Measurements from ENCODE around the gene CKB.
A peak's percentile ranks its signal among the peaks of the same experiment; 100 is the strongest.

CKB gene

GRCh38 chr14:103522649-103523574 is at the start of gene CKB:
CKB (minus strand) TSS chr14:103522830; CDS start chr14:103522493, 337 bp downstream.
- peaks cover 20% of the 10 kb centered on the region for H3K36me3 ChIP-seq (ENCODE audit: control insufficient read depth, insufficient read depth, low read length)
- peak within 1 kb of the TSS; percentile 91 for H3K4me3 ChIP-seq (ENCODE audit: low read length)
- WGBS (ENCODE audit: insufficient coverage, insufficient read length) = no CpG with 5 or more reads among the region's 107 CpGs
- H3K27me3 ChIP-seq (ENCODE audit: control insufficient read depth, insufficient read depth, low read length) = peaks cover 4% of the 10 kb centered on the region; the same call in 1 of the 2 replicates
- peaks cover 10% of the 10 kb centered on the region; the same call in 1 of the 2 replicates for H3K4me1 ChIP-seq (ENCODE audit: control insufficient read depth, insufficient read depth, low read length)
- no peaks in the 10 kb centered on the region for H3K9me3 ChIP-seq (ENCODE audit: control insufficient read depth, insufficient read depth, low read length)
- no peak within 1 kb of the TSS for H3K27ac ChIP-seq (ENCODE audit: low read length)
- no peak for DNase-seq (ENCODE audit: low read depth, low spot score)

GRCh38 chr14:103569408-103569807 is 46.8 kb upstream of the CKB start:
- Histone ChIP-seq H3K9me3 (ENCODE audit: control insufficient read depth, insufficient read depth, low read length) (no peaks in the 10 kb centered on the region), H3K4me1 (ENCODE audit: control insufficient read depth, insufficient read depth, low read length) (peaks cover 1% of the 10 kb centered on the region; the same call in 1 of the 2 replicates), H3K36me3 (ENCODE audit: control insufficient read depth, insufficient read depth, low read length) (no peaks in the 10 kb centered on the region; the same call in none of the 2 replicates), H3K27me3 (ENCODE audit: control insufficient read depth, insufficient read depth, low read length) (no peaks in the 10 kb centered on the region), H3K27ac (ENCODE audit: low read length) (no peak overlapping the region), H3K4me3 (ENCODE audit: low read length) (no peak overlapping the region)
- DNase-seq (ENCODE audit: low read depth, low spot score) = no peak
- WGBS (ENCODE audit: insufficient coverage, insufficient read length) = no CpG with 5 or more reads among the region's 11 CpGs

GRCh38 chr14:103568952-103569351 is 46.3 kb upstream of the CKB start:
- no peak for DNase-seq (ENCODE audit: low read depth, low spot score)
- no peaks in the 10 kb centered on the region; the same call in 1 of the 2 replicates for H3K36me3 ChIP-seq (ENCODE audit: control insufficient read depth, insufficient read depth, low read length)
- no CpG with 5 or more reads among the region's 8 CpGs for WGBS (ENCODE audit: insufficient coverage, insufficient read length)
- H3K4me3 ChIP-seq (ENCODE audit: low read length) = no peak overlapping the region
- H3K9me3 ChIP-seq (ENCODE audit: control insufficient read depth, insufficient read depth, low read length) = no peaks in the 10 kb centered on the region
- no peak overlapping the region for H3K27ac ChIP-seq (ENCODE audit: low read length)
- peaks cover 1% of the 10 kb centered on the region; the same call in 1 of the 2 replicates for H3K4me1 ChIP-seq (ENCODE audit: control insufficient read depth, insufficient read depth, low read length)
- H3K27me3 ChIP-seq (ENCODE audit: control insufficient read depth, insufficient read depth, low read length) = no peaks in the 10 kb centered on the region

- no peaks in the 10 kb centered on the region for H3K9me3 ChIP-seq (ENCODE audit: control insufficient read depth, insufficient read depth, low read length)
- H3K4me3 ChIP-seq (ENCODE audit: low read length) = no peak overlapping the region; the same call in 1 of the 2 replicates
- no CpG with 5 or more reads among the region's 21 CpGs for WGBS (ENCODE audit: insufficient coverage, insufficient read length)
- peaks cover 1% of the 10 kb centered on the region; the same call in 1 of the 2 replicates for H3K4me1 ChIP-seq (ENCODE audit: control insufficient read depth, insufficient read depth, low read length)
- H3K27ac ChIP-seq (ENCODE audit: low read length) = no peak overlapping the region
- DNase-seq (ENCODE audit: low read depth, low spot score) = no peak
- no peaks in the 10 kb centered on the region for H3K27me3 ChIP-seq (ENCODE audit: control insufficient read depth, insufficient read depth, low read length)
- peaks cover 3% of the 10 kb centered on the region; the same call in 1 of the 2 replicates for H3K36me3 ChIP-seq (ENCODE audit: control insufficient read depth, insufficient read depth, low read length)
These were observed 41.3 kb upstream of the CKB start for GRCh38 chr14:103563844-103564505.

GRCh38 chr14:103563226-103563620 is 40.6 kb upstream of the CKB start:
- Histone ChIP-seq H3K9me3 (ENCODE audit: control insufficient read depth, insufficient read depth, low read length) (no peaks in the 10 kb centered on the region), H3K27ac (ENCODE audit: low read length) (no peak overlapping the region), H3K4me1 (ENCODE audit: control insufficient read depth, insufficient read depth, low read length) (no peaks in the 10 kb centered on the region), H3K36me3 (ENCODE audit: control insufficient read depth, insufficient read depth, low read length) (peaks cover 3% of the 10 kb centered on the region; the same call in 1 of the 2 replicates), H3K27me3 (ENCODE audit: control insufficient read depth, insufficient read depth, low read length) (no peaks in the 10 kb centered on the region), H3K4me3 (ENCODE audit: low read length) (peak overlapping the region; percentile 99)
- whole genome bisulfite sequencing (ENCODE audit: insufficient coverage, insufficient read length) = no CpG with 5 or more reads among the region's 22 CpGs
- no peak for DNase-seq (ENCODE audit: low read depth, low spot score)

- WGBS (ENCODE audit: insufficient coverage, insufficient read length) = no CpG with 5 or more reads among the region's 109 CpGs
- H3K27ac ChIP-seq (ENCODE audit: low read length) = no peak within 1 kb of the TSS
- no peaks in the 10 kb centered on the region for H3K4me1 ChIP-seq (ENCODE audit: control insufficient read depth, insufficient read depth, low read length)
- H3K4me3 ChIP-seq (ENCODE audit: low read length) = peak within 1 kb of the TSS; percentile 99
- no peaks in the 10 kb centered on the region for H3K27me3 ChIP-seq (ENCODE audit: control insufficient read depth, insufficient read depth, low read length)
- peaks cover 3% of the 10 kb centered on the region; the same call in 1 of the 2 replicates for H3K36me3 ChIP-seq (ENCODE audit: control insufficient read depth, insufficient read depth, low read length)
- DNase-seq (ENCODE audit: low read depth, low spot score) = peak; percentile 57
- H3K9me3 ChIP-seq (ENCODE audit: control insufficient read depth, insufficient read depth, low read length) = no peaks in the 10 kb centered on the region
These were observed 40.0 kb upstream of the CKB start, which contains the start of the genes BAG5 and COA8 for GRCh38 chr14:103562429-103563225. BAG5 (minus strand) TSS chr14:103562657; CDS start chr14:103561164, 1,493 bp downstream. COA8 (plus strand) TSS chr14:103562960; CDS start chr14:103563002, 42 bp downstream.

GRCh38 chr14:103562179-103562428 is 39.5 kb upstream of the CKB start:
- DNase-seq (ENCODE audit: low read depth, low spot score) = no peak
- no peaks in the 10 kb centered on the region for H3K4me1 ChIP-seq (ENCODE audit: control insufficient read depth, insufficient read depth, low read length)
- H3K36me3 ChIP-seq (ENCODE audit: control insufficient read depth, insufficient read depth, low read length) = peaks cover 3% of the 10 kb centered on the region; the same call in 1 of the 2 replicates
- no CpG with 5 or more reads among the region's 25 CpGs for WGBS (ENCODE audit: insufficient coverage, insufficient read length)
- no peak overlapping the region for H3K27ac ChIP-seq (ENCODE audit: low read length)
- H3K27me3 ChIP-seq (ENCODE audit: control insufficient read depth, insufficient read depth, low read length) = no peaks in the 10 kb centered on the region
- H3K4me3 ChIP-seq (ENCODE audit: low read length) = peak overlapping the region; percentile 99
- H3K9me3 ChIP-seq (ENCODE audit: control insufficient read depth, insufficient read depth, low read length) = no peaks in the 10 kb centered on the region

- Histone ChIP-seq H3K4me1 (ENCODE audit: control insufficient read depth, insufficient read depth, low read length) (no peaks in the 10 kb centered on the region), H3K27me3 (ENCODE audit: control insufficient read depth, insufficient read depth, low read length) (no peaks in the 10 kb centered on the region), H3K4me3 (ENCODE audit: low read length) (peak overlapping the region; percentile 99), H3K36me3 (ENCODE audit: control insufficient read depth, insufficient read depth, low read length) (peaks cover 3% of the 10 kb centered on the region; the same call in 1 of the 2 replicates), H3K9me3 (ENCODE audit: control insufficient read depth, insufficient read depth, low read length) (no peaks in the 10 kb centered on the region), H3K27ac (ENCODE audit: low read length) (no peak overlapping the region)
- no CpG with 5 or more reads among the region's 36 CpGs for WGBS (ENCODE audit: insufficient coverage, insufficient read length)
- no peak for DNase-seq (ENCODE audit: low read depth, low spot score)
These were observed 39.0 kb upstream of the CKB start for GRCh38 chr14:103561381-103562178.

GRCh38 chr14:103560691-103561090 is 38.1 kb upstream of the CKB start:
- no CpG with 5 or more reads among the region's 8 CpGs for WGBS (ENCODE audit: insufficient coverage, insufficient read length)
- DNase-seq (ENCODE audit: low read depth, low spot score) = no peak

More at GRCh38 chr14:103560691-103561090, 38.1 kb upstream of the CKB start:
- no peaks in the 10 kb centered on the region for H3K4me1 ChIP-seq (ENCODE audit: control insufficient read depth, insufficient read depth, low read length)
- no peaks in the 10 kb centered on the region for H3K27me3 ChIP-seq (ENCODE audit: control insufficient read depth, insufficient read depth, low read length)
- no peak overlapping the region for H3K4me3 ChIP-seq (ENCODE audit: low read length)
- H3K9me3 ChIP-seq (ENCODE audit: control insufficient read depth, insufficient read depth, low read length) = no peaks in the 10 kb centered on the region
- H3K27ac ChIP-seq (ENCODE audit: low read length) = no peak overlapping the region
- H3K36me3 ChIP-seq (ENCODE audit: control insufficient read depth, insufficient read depth, low read length) = peaks cover 3% of the 10 kb centered on the region; the same call in 1 of the 2 replicates

All from iPS DF 6.9 (cell line).